SK-N-SH treated with all-trans-retinoic acid at 6 μM for 48 hours (cell line): ENCODE results near the gene RAD51B.

Experiments
- ATAC-seq: fragments of 200-7000 bp; cut with Tn5 transposase; 3 replicates; pipeline ENCODE4 v1.9.1; 2020; ENCODE audit warnings: mild to moderate bottlenecking, moderate library complexity
- ARNTL ChIP-seq: fragments of 450-650 bp; formaldehyde crosslinking; IDR thresholded peaks from 2 replicates; pipeline ENCODE4 v1.5.0; 2020; ENCODE audit warnings: low read depth, mild to moderate bottlenecking, moderate library complexity, borderline replicate concordance
- BACH2 ChIP-seq: fragments of 250-450 bp; sonication (Bioruptor Pico); IDR thresholded peaks from 2 replicates; pipeline ENCODE4 v1.9.0; 2021; ENCODE audit warnings: mild to moderate bottlenecking, borderline replicate concordance
- GLIS3 ChIP-seq: fragments of 250-450 bp; sonication (Bioruptor Pico); IDR thresholded peaks from 2 replicates; pipeline ENCODE4 v1.5.0; 2020; ENCODE audit warnings: mild to moderate bottlenecking, moderate library complexity
- ISL1 ChIP-seq: fragments of 250-450 bp; sonication (Bioruptor Pico); IDR thresholded peaks from 2 replicates; pipeline ENCODE4 v2.1.2; 2022; ENCODE audit warnings: mild to moderate bottlenecking, moderate library complexity
- PPARA ChIP-seq: fragments of 250-450 bp; sonication (Bioruptor Pico); IDR thresholded peaks from 2 replicates; pipeline ENCODE4 v1.5.0; 2020; ENCODE audit warnings: mild to moderate bottlenecking, borderline replicate concordance
- SNAI2 ChIP-seq: fragments of 250-450 bp; sonication (Bioruptor Pico); IDR thresholded peaks from 2 replicates; pipeline ENCODE4 v1.5.0; 2020; ENCODE audit warnings: mild to moderate bottlenecking, moderate library complexity
- TCF4 ChIP-seq: fragments of 250-450 bp; sonication (Bioruptor Pico); IDR thresholded peaks from 2 replicates; pipeline ENCODE4 v1.8.0; 2021; ENCODE audit warnings: mild to moderate bottlenecking, moderate library complexity, borderline replicate concordance
- TOX ChIP-seq: fragments of 250-450 bp; sonication (Bioruptor Pico); IDR thresholded peaks from 2 replicates; pipeline ENCODE4 v1.8.0; 2021; ENCODE audit warnings: mild to moderate bottlenecking, moderate library complexity, borderline replicate concordance
- ZC3H10 ChIP-seq: fragments of 250-450 bp; sonication (Bioruptor Pico); IDR thresholded peaks from 2 replicates; pipeline ENCODE4 v1.5.1; 2021; ENCODE audit warnings: mild to moderate bottlenecking, moderate library complexity
- ZFP30 ChIP-seq: fragments of 450-650 bp; formaldehyde crosslinking; IDR thresholded peaks from 2 replicates; pipeline ENCODE4 v1.5.0; 2022; ENCODE audit warnings: mild to moderate bottlenecking, moderate library complexity
- ZNF565 ChIP-seq: fragments of 450-650 bp; formaldehyde crosslinking; conservative IDR thresholded peaks from 2 replicates; pipeline ENCODE4 v1.5.0; 2020; ENCODE audit warnings: low read depth, mild to moderate bottlenecking, moderate library complexity
- ZNF70 ChIP-seq: fragments of 450-650 bp; formaldehyde crosslinking; IDR thresholded peaks from 2 replicates; pipeline ENCODE4 v1.5.0; 2020; ENCODE audit warnings: mild to moderate bottlenecking, moderate library complexity
- TF ChIP-seq, protein P1 (sequence below): fragments of 250-450 bp; sonication (Bioruptor Pico); IDR thresholded peaks from 2 replicates; pipeline ENCODE4 v1.5.1; 2020; ENCODE audit warnings: low read depth, mild to moderate bottlenecking, moderate library complexity
- TF ChIP-seq, protein P2 (sequence below): fragments of 250-450 bp; sonication (Bioruptor Pico); IDR thresholded peaks from 2 replicates; pipeline ENCODE4 v1.8.0; 2020; ENCODE audit warnings: mild to moderate bottlenecking, moderate library complexity, borderline replicate concordance
- TF ChIP-seq, protein P3 (sequence below): fragments of 250-450 bp; sonication (Bioruptor Pico); IDR thresholded peaks from 2 replicates; pipeline ENCODE4 v1.5.1; 2021; ENCODE audit warnings: mild to moderate bottlenecking, moderate library complexity
- TF ChIP-seq, protein P4 (sequence below): fragments of 250-450 bp; sonication (Bioruptor Pico); IDR thresholded peaks from 2 replicates; pipeline ENCODE4 v1.8.0; 2021; ENCODE audit warnings: low read depth, mild to moderate bottlenecking, moderate library complexity, borderline replicate concordance
- TF ChIP-seq, protein P5 (sequence below): fragments of 250-450 bp; sonication (Bioruptor Pico); IDR thresholded peaks from 2 replicates; pipeline ENCODE4 v1.5.0; 2020; ENCODE audit warnings: mild to moderate bottlenecking, moderate library complexity

The RAD51B gene

DNA sequence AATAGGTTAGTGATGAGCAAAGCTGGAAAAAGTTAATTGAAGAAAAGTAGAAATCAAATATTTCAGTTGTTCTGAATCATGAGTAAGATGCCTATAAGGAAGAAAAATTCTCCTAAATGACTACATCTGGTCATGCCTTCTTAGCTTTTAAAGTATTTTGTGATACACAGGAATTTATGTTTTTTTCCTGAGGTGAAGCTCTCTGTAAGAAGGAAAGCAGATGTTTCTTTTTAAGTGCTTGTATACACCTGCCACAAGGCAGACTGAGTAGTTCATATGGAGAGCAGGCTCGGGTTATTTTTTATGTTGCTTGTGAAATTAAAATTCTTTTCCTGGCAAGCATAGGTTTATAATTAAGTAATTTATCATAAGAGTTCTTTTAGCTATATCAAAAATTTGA is 275.2 kb downstream of the RAD51B start:
- TF ChIP-seq ISL1 (CRISPR knock-in tag) = peak; percentile 85
- TF ChIP-seq, protein P1, sequence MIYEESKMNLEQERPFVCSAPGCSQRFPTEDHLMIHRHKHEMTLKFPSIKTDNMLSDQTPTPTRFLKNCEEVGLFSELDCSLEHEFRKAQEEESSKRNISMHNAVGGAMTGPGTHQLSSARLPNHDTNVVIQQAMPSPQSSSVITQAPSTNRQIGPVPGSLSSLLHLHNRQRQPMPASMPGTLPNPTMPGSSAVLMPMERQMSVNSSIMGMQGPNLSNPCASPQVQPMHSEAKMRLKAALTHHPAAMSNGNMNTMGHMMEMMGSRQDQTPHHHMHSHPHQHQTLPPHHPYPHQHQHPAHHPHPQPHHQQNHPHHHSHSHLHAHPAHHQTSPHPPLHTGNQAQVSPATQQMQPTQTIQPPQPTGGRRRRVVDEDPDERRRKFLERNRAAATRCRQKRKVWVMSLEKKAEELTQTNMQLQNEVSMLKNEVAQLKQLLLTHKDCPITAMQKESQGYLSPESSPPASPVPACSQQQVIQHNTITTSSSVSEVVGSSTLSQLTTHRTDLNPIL (CRISPR knock-in tag) = no peak
- TF ChIP-seq, protein P2, sequence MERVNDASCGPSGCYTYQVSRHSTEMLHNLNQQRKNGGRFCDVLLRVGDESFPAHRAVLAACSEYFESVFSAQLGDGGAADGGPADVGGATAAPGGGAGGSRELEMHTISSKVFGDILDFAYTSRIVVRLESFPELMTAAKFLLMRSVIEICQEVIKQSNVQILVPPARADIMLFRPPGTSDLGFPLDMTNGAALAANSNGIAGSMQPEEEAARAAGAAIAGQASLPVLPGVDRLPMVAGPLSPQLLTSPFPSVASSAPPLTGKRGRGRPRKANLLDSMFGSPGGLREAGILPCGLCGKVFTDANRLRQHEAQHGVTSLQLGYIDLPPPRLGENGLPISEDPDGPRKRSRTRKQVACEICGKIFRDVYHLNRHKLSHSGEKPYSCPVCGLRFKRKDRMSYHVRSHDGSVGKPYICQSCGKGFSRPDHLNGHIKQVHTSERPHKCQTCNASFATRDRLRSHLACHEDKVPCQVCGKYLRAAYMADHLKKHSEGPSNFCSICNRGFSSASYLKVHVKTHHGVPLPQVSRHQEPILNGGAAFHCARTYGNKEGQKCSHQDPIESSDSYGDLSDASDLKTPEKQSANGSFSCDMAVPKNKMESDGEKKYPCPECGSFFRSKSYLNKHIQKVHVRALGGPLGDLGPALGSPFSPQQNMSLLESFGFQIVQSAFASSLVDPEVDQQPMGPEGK (CRISPR knock-in tag) = peak; percentile 21; the same call in 1 of the 2 replicates
- ATAC-seq = peak; percentile 86

DNA sequence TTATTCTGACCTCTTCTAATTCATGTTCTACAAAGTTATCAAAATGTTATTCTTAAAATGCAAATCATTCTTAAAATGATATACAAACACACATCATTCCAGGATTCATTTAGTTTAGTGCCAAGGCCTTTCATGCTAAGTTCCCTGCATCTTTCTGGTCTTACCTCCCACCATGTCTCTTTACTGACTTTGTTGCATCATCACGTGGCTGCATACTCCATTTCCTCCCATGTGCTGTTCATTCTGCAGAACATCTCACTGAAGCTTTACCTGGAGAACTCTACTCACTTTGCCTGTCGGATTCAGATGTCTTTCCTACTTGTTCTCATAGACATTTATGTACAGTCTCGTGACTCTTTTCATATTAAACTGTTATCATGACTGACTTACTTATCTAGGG is 278.1 kb downstream of the RAD51B start:
- no peak for TF ChIP-seq TOX (CRISPR knock-in tag)
- TF ChIP-seq, protein P3, sequence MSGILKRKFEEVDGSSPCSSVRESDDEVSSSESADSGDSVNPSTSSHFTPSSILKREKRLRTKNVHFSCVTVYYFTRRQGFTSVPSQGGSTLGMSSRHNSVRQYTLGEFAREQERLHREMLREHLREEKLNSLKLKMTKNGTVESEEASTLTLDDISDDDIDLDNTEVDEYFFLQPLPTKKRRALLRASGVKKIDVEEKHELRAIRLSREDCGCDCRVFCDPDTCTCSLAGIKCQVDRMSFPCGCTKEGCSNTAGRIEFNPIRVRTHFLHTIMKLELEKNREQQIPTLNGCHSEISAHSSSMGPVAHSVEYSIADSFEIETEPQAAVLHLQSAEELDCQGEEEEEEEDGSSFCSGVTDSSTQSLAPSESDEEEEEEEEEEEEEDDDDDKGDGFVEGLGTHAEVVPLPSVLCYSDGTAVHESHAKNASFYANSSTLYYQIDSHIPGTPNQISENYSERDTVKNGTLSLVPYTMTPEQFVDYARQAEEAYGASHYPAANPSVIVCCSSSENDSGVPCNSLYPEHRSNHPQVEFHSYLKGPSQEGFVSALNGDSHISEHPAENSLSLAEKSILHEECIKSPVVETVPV (CRISPR knock-in tag) = no peak
- TF ChIP-seq, protein P4, sequence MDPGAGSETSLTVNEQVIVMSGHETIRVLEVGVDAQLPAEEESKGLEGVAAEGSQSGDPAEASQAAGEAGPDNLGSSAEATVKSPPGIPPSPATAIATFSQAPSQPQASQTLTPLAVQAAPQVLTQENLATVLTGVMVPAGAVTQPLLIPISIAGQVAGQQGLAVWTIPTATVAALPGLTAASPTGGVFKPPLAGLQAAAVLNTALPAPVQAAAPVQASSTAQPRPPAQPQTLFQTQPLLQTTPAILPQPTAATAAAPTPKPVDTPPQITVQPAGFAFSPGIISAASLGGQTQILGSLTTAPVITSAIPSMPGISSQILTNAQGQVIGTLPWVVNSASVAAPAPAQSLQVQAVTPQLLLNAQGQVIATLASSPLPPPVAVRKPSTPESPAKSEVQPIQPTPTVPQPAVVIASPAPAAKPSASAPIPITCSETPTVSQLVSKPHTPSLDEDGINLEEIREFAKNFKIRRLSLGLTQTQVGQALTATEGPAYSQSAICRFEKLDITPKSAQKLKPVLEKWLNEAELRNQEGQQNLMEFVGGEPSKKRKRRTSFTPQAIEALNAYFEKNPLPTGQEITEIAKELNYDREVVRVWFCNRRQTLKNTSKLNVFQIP (CRISPR knock-in tag) = no peak
- no peak for TF ChIP-seq ZC3H10 (CRISPR knock-in tag)
- no peak for TF ChIP-seq ZFP30 (CRISPR knock-in tag)
- no peak for TF ChIP-seq PPARA (CRISPR knock-in tag)
- no peak for TF ChIP-seq BACH2 (CRISPR knock-in tag)
- TF ChIP-seq ZNF70 (CRISPR knock-in tag) = no peak
- TF ChIP-seq, protein P2 (CRISPR knock-in tag) = no peak
- no peak for TF ChIP-seq TCF4 (CRISPR knock-in tag)
- TF ChIP-seq, protein P5, sequence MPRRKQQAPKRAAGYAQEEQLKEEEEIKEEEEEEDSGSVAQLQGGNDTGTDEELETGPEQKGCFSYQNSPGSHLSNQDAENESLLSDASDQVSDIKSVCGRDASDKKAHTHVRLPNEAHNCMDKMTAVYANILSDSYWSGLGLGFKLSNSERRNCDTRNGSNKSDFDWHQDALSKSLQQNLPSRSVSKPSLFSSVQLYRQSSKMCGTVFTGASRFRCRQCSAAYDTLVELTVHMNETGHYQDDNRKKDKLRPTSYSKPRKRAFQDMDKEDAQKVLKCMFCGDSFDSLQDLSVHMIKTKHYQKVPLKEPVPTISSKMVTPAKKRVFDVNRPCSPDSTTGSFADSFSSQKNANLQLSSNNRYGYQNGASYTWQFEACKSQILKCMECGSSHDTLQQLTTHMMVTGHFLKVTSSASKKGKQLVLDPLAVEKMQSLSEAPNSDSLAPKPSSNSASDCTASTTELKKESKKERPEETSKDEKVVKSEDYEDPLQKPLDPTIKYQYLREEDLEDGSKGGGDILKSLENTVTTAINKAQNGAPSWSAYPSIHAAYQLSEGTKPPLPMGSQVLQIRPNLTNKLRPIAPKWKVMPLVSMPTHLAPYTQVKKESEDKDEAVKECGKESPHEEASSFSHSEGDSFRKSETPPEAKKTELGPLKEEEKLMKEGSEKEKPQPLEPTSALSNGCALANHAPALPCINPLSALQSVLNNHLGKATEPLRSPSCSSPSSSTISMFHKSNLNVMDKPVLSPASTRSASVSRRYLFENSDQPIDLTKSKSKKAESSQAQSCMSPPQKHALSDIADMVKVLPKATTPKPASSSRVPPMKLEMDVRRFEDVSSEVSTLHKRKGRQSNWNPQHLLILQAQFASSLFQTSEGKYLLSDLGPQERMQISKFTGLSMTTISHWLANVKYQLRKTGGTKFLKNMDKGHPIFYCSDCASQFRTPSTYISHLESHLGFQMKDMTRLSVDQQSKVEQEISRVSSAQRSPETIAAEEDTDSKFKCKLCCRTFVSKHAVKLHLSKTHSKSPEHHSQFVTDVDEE = no peak
- TF ChIP-seq GLIS3 = no peak
- TF ChIP-seq ZNF565 = no peak
- TF ChIP-seq ARNTL (CRISPR knock-in tag) = no peak
- ATAC-seq = no peak

DNA sequence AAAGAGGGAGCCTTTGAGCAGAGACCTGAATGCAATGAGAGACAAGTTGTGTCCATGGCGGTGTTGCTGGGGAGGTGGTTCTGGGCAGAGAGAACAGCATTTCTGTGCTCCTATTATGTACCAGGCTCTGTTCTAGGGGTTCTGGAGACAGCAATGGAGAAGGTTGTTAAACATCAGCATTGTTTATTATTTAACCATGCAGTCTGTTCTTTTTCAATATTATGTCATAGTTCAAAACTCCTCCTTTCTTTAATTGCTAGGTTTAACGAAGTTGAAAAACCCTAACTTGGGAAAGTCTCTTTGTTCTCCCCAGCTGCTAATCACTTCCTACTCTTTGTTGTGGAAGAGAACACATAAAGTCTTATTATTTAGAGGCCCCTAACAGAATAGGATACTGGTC is 279.3 kb downstream of the RAD51B start:
- TF ChIP-seq SNAI2 (CRISPR knock-in tag) = no peak
- TF ChIP-seq, all 23 proteins: peak for 0
- no peak for ATAC-seq
